H1 (cell line): ENCODE data around the gene BPIFB4. TPM values are rescaled to one million over a fixed set of nuclear protein-coding genes. Genes with fewer than 3 reads are reported as not detected.

Experiments
- CTCF ChIA-PET: fragments of 300-600 bp; sonication (Branson Sonifier 250); formaldehyde crosslinking; loops from one replicate; lab custom pipeline; 2021; ENCODE audit not compliant: partially characterized antibody; lab: Charles Lee
- POLR2A ChIA-PET: fragments of 300-600 bp; sonication (Branson Sonifier 250); formaldehyde crosslinking; loops from one replicate; lab custom pipeline; 2021; ENCODE audit warnings: inconsistent platforms; ENCODE audit not compliant: partially characterized antibody; lab: Charles Lee
- DNase-seq, 2 experiments: peaks; one replicate each; pipeline versions ENCODE4 v3.0.0 to v3.0.0-alpha.2; 2010 to 2022; ENCODE audit warnings: low spot score in 2 of 2, low read depth in 1 of 2, mixed read lengths in 1 of 2
- FAIRE-seq: peaks from 2 replicates; lab custom pipeline; 2011; peaks lifted over from hg19 to GRCh38; lab: Jason Lieb, UNC
- H2AFZ ChIP-seq: 2 replicates; pipeline ENCODE4 v1.8.1; 2012; ENCODE audit warnings: low read length, inconsistent platforms
- H2AK5ac ChIP-seq: 2 replicates; pipeline ENCODE4 v1.6.1; 2013; ENCODE audit warnings: low read depth, low read length
- H2BK120ac ChIP-seq: replicated peaks from 2 replicates; pipeline ENCODE3; 2013; ENCODE audit warnings: low read depth, low read length, inconsistent platforms
- H2BK12ac ChIP-seq: 2 replicates; pipeline ENCODE4 v1.6.1; 2013; ENCODE audit warnings: low read depth, low read length
- H2BK15ac ChIP-seq: 2 replicates; pipeline ENCODE4 v1.6.1; 2013; ENCODE audit warnings: low read length
- H2BK20ac ChIP-seq: 2 replicates; pipeline ENCODE4 v1.6.1; 2013; ENCODE audit warnings: low read length
- H2BK5ac ChIP-seq: 2 replicates; pipeline ENCODE4 v1.6.1; 2013; ENCODE audit warnings: low read depth, low read length
- H3K14ac ChIP-seq: 2 replicates; pipeline ENCODE4 v1.6.1; 2013; ENCODE audit warnings: inconsistent platforms; ENCODE audit not compliant: insufficient read length
- H3K18ac ChIP-seq: 2 replicates; pipeline ENCODE4 v1.6.1; 2013; ENCODE audit warnings: low read length; ENCODE audit errors: extremely low read depth
- H3K23ac ChIP-seq: 2 replicates; pipeline ENCODE4 v1.6.1; 2013; ENCODE audit warnings: inconsistent platforms; ENCODE audit not compliant: insufficient read length
- H3K23me2 ChIP-seq: 2 replicates; pipeline ENCODE4 v1.6.1; 2013; ENCODE audit warnings: low read depth, low read length
- H3K27ac ChIP-seq: 2 replicates; pipeline ENCODE4 v1.6.1; 2011; ENCODE audit warnings: low read depth, low read length, inconsistent platforms
- H3K27me3 ChIP-seq, 4 experiments: replicated peaks in 1 of 4; 1 replicate in 1 of 4; 2 replicates in 3 of 4; pipeline versions ENCODE4 v1.6.1 to v1.8.1; 2011 to 2013; ENCODE audit warnings: low read length in 3 of 4, mild to moderate bottlenecking in 3 of 4, inconsistent platforms in 2 of 4, mixed read lengths in 2 of 4, moderate library complexity in 1 of 4; ENCODE audit not compliant: control insufficient read depth in 3 of 4, insufficient read depth in 3 of 4; ENCODE audit errors: extremely low read depth in 1 of 4
- H3K36me3 ChIP-seq, 4 experiments: 2 replicates each; pipeline versions ENCODE4 v1.6.1 to v1.8.1; 2011 to 2013; ENCODE audit warnings: mild to moderate bottlenecking in 4 of 4, low read length in 3 of 4, moderate library complexity in 2 of 4, control low read depth in 1 of 4, inconsistent platforms in 1 of 4; ENCODE audit not compliant: insufficient read depth in 4 of 4, control insufficient read depth in 2 of 4
- H3K4ac ChIP-seq: replicated peaks from 2 replicates; pipeline ENCODE3; 2013; ENCODE audit warnings: low read length, low read depth, mixed read lengths, inconsistent platforms; ENCODE audit not compliant: insufficient read length
- H3K4me1 ChIP-seq, 4 experiments: replicated peaks in 1 of 4; 1 replicate in 1 of 4; 2 replicates in 3 of 4; pipeline versions ENCODE4 v1.6.1 to v1.8.1; 2011 to 2013; ENCODE audit warnings: low read length in 3 of 4, inconsistent platforms in 2 of 4, mixed read lengths in 1 of 4; ENCODE audit not compliant: insufficient read depth in 4 of 4, control insufficient read depth in 3 of 4
- H3K4me2 ChIP-seq, 2 experiments: 2 replicates each; pipeline versions ENCODE4 v1.6.1 to v1.8.1; 2011 to 2013; ENCODE audit warnings: low read depth in 2 of 2, low read length in 2 of 2, control low read depth in 1 of 2, inconsistent platforms in 1 of 2, mild to moderate bottlenecking in 1 of 2; ENCODE audit not compliant: insufficient read depth in 1 of 2
- H3K4me3 ChIP-seq, 4 experiments: fragments of 200-600, 300-600 bp in 1 of 4; sonication (generic), shearing (Covaris generic), sonication (Bioruptor Twin) in 1 of 4; 2 replicates each; pipeline versions ENCODE4 v1.5.1 to v1.8.1; 2011 to 2016; ENCODE audit warnings: low read length in 4 of 4, low read depth in 3 of 4, control low read depth in 2 of 4, inconsistent platforms in 2 of 4, mild to moderate bottlenecking in 2 of 4, mixed read lengths in 1 of 4, moderate library complexity in 1 of 4; ENCODE audit not compliant: insufficient read depth in 2 of 4; ENCODE audit errors: extremely low read depth in 1 of 4
- H3K56ac ChIP-seq: replicated peaks from 2 replicates; pipeline ENCODE3; 2013; ENCODE audit warnings: low read depth, mild to moderate bottlenecking, mixed read lengths, low read length, inconsistent platforms; ENCODE audit not compliant: insufficient read length
- H3K79me1 ChIP-seq: 2 replicates; pipeline ENCODE4 v1.6.1; 2013; ENCODE audit warnings: low read depth, low read length, control low read depth
- H3K79me2 ChIP-seq, 2 experiments: 2 replicates each; pipeline versions ENCODE4 v1.6.1 to v1.8.1; 2012 to 2013; ENCODE audit warnings: low read length in 2 of 2, mild to moderate bottlenecking in 2 of 2, inconsistent platforms in 1 of 2; ENCODE audit not compliant: insufficient read depth in 2 of 2, control insufficient read depth in 1 of 2
- H3K9ac ChIP-seq, 4 experiments: replicated peaks in 1 of 4; 1 replicate in 1 of 4; 2 replicates in 3 of 4; pipeline versions ENCODE4 v1.6.1 to v1.8.1; 2011 to 2013; ENCODE audit warnings: low read depth in 3 of 4, low read length in 3 of 4, control low read depth in 2 of 4, mild to moderate bottlenecking in 2 of 4, moderate library complexity in 2 of 4, inconsistent platforms in 1 of 4; ENCODE audit errors: extremely low read depth in 1 of 4
- H3K9me3 ChIP-seq, 2 experiments: 2 replicates each; pipeline versions ENCODE4 v1.6.1 to v1.8.1; 2012 to 2013; ENCODE audit warnings: mild to moderate bottlenecking in 2 of 2, moderate library complexity in 2 of 2, control low read depth in 1 of 2, inconsistent platforms in 1 of 2, low read depth in 1 of 2, low read length in 1 of 2, mixed read lengths in 1 of 2; ENCODE audit not compliant: insufficient read depth in 2 of 2
- H4K20me1 ChIP-seq, 2 experiments: replicated peaks in 1 of 2; 2 replicates each; pipeline versions ENCODE3 to v1.8.1; 2011 to 2013; ENCODE audit warnings: inconsistent platforms in 2 of 2, low read length in 2 of 2, mild to moderate bottlenecking in 1 of 2; ENCODE audit not compliant: insufficient read depth in 2 of 2, control insufficient read depth in 1 of 2
- H4K5ac ChIP-seq: 2 replicates; pipeline ENCODE4 v1.6.1; 2013; ENCODE audit warnings: low read length, low read depth, mixed read lengths, inconsistent platforms; ENCODE audit not compliant: insufficient read length
- H4K8ac ChIP-seq: 2 replicates; pipeline ENCODE4 v1.8.0; 2013; ENCODE audit warnings: mild to moderate bottlenecking, moderate library complexity, low read length, inconsistent platforms; ENCODE audit not compliant: insufficient read depth; ENCODE audit errors: extremely low read depth
- H4K91ac ChIP-seq: replicated peaks from 2 replicates; pipeline ENCODE3; 2013; ENCODE audit warnings: low read length, mixed read lengths, inconsistent platforms; ENCODE audit not compliant: insufficient read length
- MAFK ChIP-seq: IDR thresholded peaks from 2 replicates; pipeline ENCODE4 v1.6.1; 2012; ENCODE audit warnings: low read depth, mild to moderate bottlenecking, improper control_type of control experiment, low read length
- WGBS, 2 experiments: shearing (Covaris generic) in 1 of 2; methylation state at CpG; one replicate each; pipeline versions ENCODE4 v1.1.6 to v1.1.7; 2013 to 2015; ENCODE audit warnings: low lambda C conversion rate in 2 of 2, mixed read lengths in 2 of 2, inconsistent platforms in 1 of 2, low coverage in 1 of 2, missing lambda C conversion rate in 1 of 2; ENCODE audit not compliant: insufficient replicate concordance in 2 of 2, insufficient coverage in 1 of 2, insufficient read length in 1 of 2; ENCODE audit errors: extremely low coverage in 1 of 2, missing lambda C conversion rate in 1 of 2; 5-methylcytosine and 5-hydroxymethylcytosine counted together
- polyA plus RNA-seq, 7 experiments: library from polyadenylated mRNA; depleted of rRNA in 3 of 7; stranded (reverse) in 5 of 7; unstranded in 2 of 7; fragments of >200 nt in 5 of 7; fragments of 200-250 nt in 2 of 7; gene quantifications; 1 replicate in 5 of 7; 2 replicates in 1 of 7; 4 replicates in 1 of 7; pipeline versions ENCODE4 v1.2.1 to v1.2.3, GENCODE V29; 2011 to 2013; ENCODE audit warnings: missing spikeins in 2 of 7, mixed read lengths in 2 of 7
- total RNA-seq: library from RNA; stranded (reverse); fragmentation: NEBNext Ultra II Directional; extraction: Animal tissue kit (Norgen Biotek cat#: 25700); gene quantifications from 2 replicates; pipeline ENCODE4 v1.2.1, GENCODE V29; 2021

BPIFB4 gene
- total and polyA plus RNA-seq, 2 of the 8 experiments (the other 6 are each of a cell fraction or from before 2014, with no cell fraction given), result not detected

DNA sequence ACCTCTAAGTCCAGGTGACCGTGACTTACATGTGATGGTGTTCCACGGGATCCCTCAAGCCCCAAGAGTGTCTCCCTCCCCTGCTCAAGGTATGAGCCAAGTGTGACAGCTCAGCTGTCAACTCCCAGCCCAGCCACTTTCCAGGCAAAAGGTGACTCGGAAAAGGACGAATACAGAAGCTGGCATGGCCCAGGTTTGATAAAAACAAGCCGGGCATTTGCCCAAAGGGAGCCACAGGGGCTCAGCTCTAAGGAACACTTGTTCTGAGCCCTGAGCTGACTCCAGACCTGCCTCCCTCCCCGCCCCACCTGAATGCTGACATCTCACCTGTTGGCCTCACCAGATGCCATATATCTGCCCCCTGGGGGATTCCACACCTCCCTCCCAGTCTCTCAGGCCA is 45.6 kb downstream of the BPIFB4 start:
- Histone ChIP-seq H3K4me1 (no peaks in the 10 kb centered on the region), H2BK20ac (no peak overlapping the region), H3K4ac (no peak overlapping the region), H3K4me2 (no peak overlapping the region), H4K5ac (no peak overlapping the region), H2AK5ac (no peak overlapping the region), H3K27ac (no peak overlapping the region), H2BK15ac (no peak overlapping the region), H4K8ac (no peak overlapping the region), H4K91ac (no peak overlapping the region), H3K36me3 (no peaks in the 10 kb centered on the region), H3K79me1 (no peaks in the 10 kb centered on the region), H3K27me3 (no peaks in the 10 kb centered on the region), H2AFZ (no peak overlapping the region), H3K23ac (no peak overlapping the region), H3K4me3 (no peak overlapping the region), H3K9ac (no peak overlapping the region), H2BK120ac (no peak overlapping the region), H3K18ac (no peak overlapping the region), H3K79me2 (no peaks in the 10 kb centered on the region), H4K20me1 (peaks cover 0 to 2% of the 10 kb centered on the region in 2 experiments), H3K23me2 (no peaks in the 10 kb centered on the region), H3K14ac (no peak overlapping the region), H3K9me3 (peaks cover 3 to 6% of the 10 kb centered on the region in 2 experiments; a peak in 2 of 4 replicates), H2BK5ac (no peak overlapping the region), H2BK12ac (no peak overlapping the region), H3K56ac (no peak overlapping the region)
- 91% methylated on average over 6 of the region's 6 CpGs; no CpG with 5 or more reads in 1 of the 2 experiments for WGBS, 2 experiments
- ChIA-PET POLR2A (no interaction called here), CTCF (interaction anchor here (0.9 kb wide), 1 partner anchor 26 kb away, joined by 3 read pairs; no protein-coding TSS in a partner anchor)
- no peak for TF ChIP-seq MAFK
- DNase-seq (no peak), FAIRE-seq (no peak)
